Prostate gland (tissue), 2 donors: ENCODE results near the gene ALG12. TPM values are rescaled to one million over a fixed set of nuclear protein-coding genes. Genes with fewer than 3 reads are reported as not detected.

Experiments used
- DNase-seq: peaks from one replicate; pipeline ENCODE4 v3.0.0-alpha.2; 2019; ENCODE audit warnings: low spot score
- H3K27ac ChIP-seq, 2 donors: fragments of 200-600 bp; sonication (generic); 2 replicates each; pipeline ENCODE4 v1.5.1; 2017 to 2019
- H3K27me3 ChIP-seq: fragments of 200-600 bp; sonication (generic); replicated peaks from 2 replicates; pipeline ENCODE4 v1.5.1; 2019; ENCODE audit not compliant: insufficient read depth
- H3K36me3 ChIP-seq, 2 donors: fragments of 200-600 bp; sonication (generic); 1 replicate in 1 of 2; 2 replicates in 1 of 2; pipeline versions ENCODE4 v1.5.1 to v1.8.1; 2017 to 2019
- H3K4me1 ChIP-seq: fragments of 200-600 bp; sonication (generic); replicated peaks from 2 replicates; pipeline ENCODE4 v1.5.1; 2019
- H3K4me3 ChIP-seq, 2 donors: fragments of 200-600 bp; sonication (generic); 2 replicates each; pipeline ENCODE4 v1.5.1; 2017 to 2019
- H3K9me3 ChIP-seq: fragments of 200-600 bp; sonication (generic); 2 replicates; pipeline ENCODE4 v1.5.1; 2017
- POLR2A ChIP-seq: fragments of 450-650 bp; IDR thresholded peaks from one replicate; pipeline ENCODE4 v1.6.1; 2016; ENCODE audit warnings: antibody characterized with exemption, mild to moderate bottlenecking
- POLR2AphosphoS5 ChIP-seq: sonication (generic); formaldehyde crosslinking; IDR thresholded peaks from one replicate; pipeline ENCODE4 v1.6.1; 2017; ENCODE audit warnings: antibody characterized with exemption
- WGBS: methylation state at CpG from one replicate; pipeline ENCODE4 v1.1.5; 2018; 5-methylcytosine and 5-hydroxymethylcytosine counted together
- intact Hi-C: fragments of 100-400 bp; cut with DNase I; formaldehyde crosslinking; loops from one replicate; pipeline ENCODE4 v1.14.2; 2022
- total RNA-seq, 2 donors: library from RNA; depleted of rRNA; stranded (reverse); fragments of >200 nt; gene quantifications; one replicate each; pipeline ENCODE4 v1.1.0, GENCODE V29; 2016
- TF ChIP-seq, protein P1 (sequence below), 4 experiments: fragments of 200-600 bp in 2 of 4; fragments of 450-650 bp in 2 of 4; sonication (generic) in 2 of 4; IDR thresholded peaks; 1 replicate in 3 of 4; 2 replicates in 1 of 4; pipeline ENCODE4 v1.5.1; 2016 to 2019; ENCODE audit warnings: antibody characterized with exemption in 4 of 4, mild to moderate bottlenecking in 2 of 4, moderate library complexity in 2 of 4

ALG12 gene
- total RNA-seq, 2 donors from 2014 or later: 26.1 to 33.6 TPM

DNA sequence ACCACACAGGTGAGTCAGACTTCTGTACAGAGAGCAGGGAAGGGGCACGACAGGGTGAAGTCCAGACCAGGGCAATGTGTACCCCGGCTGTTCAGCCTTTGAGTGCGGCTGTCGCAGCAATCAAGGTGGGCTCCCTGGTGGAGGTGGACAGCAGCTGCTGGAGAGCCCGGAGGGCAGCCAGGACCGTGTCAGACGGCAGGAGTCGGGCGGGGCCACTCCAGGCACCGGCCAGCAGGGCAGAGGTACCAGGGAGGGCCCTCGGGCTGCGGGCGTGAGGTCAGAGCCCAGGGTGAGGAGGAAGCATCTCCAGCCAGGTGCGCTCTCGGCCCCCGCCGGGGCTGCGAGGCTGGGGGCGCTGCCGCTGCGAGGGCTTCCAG is 41.5 kb upstream of the ALG12 start:
- Histone ChIP-seq H3K4me3 (peak overlapping the region; percentile 69 to 83), H3K27me3 (no peaks in the 10 kb centered on the region), H3K27ac (peak overlapping the region; percentile 92 to 99), H3K4me1 (peaks cover 26% of the 10 kb centered on the region), H3K9me3 (no peaks in the 10 kb centered on the region), H3K36me3 (peaks cover 7 to 16% of the 10 kb centered on the region in 2 donors)
- intact Hi-C loops: loop anchor here (2.0 kb wide), 1 partner anchor 23 kb away; no protein-coding TSS in a partner anchor
- 22% methylated on average over 10 of the region's 21 CpGs for WGBS
- TF ChIP-seq POLR2A (no peak), POLR2AphosphoS5 (no peak)
- TF ChIP-seq, protein P1, sequence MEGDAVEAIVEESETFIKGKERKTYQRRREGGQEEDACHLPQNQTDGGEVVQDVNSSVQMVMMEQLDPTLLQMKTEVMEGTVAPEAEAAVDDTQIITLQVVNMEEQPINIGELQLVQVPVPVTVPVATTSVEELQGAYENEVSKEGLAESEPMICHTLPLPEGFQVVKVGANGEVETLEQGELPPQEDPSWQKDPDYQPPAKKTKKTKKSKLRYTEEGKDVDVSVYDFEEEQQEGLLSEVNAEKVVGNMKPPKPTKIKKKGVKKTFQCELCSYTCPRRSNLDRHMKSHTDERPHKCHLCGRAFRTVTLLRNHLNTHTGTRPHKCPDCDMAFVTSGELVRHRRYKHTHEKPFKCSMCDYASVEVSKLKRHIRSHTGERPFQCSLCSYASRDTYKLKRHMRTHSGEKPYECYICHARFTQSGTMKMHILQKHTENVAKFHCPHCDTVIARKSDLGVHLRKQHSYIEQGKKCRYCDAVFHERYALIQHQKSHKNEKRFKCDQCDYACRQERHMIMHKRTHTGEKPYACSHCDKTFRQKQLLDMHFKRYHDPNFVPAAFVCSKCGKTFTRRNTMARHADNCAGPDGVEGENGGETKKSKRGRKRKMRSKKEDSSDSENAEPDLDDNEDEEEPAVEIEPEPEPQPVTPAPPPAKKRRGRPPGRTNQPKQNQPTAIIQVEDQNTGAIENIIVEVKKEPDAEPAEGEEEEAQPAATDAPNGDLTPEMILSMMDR (IDR thresholded peaks at IDR 0.05): peak in 2 of 4 experiments; percentile 25 to 29
- DNase-seq: peak; percentile 30

DNA sequence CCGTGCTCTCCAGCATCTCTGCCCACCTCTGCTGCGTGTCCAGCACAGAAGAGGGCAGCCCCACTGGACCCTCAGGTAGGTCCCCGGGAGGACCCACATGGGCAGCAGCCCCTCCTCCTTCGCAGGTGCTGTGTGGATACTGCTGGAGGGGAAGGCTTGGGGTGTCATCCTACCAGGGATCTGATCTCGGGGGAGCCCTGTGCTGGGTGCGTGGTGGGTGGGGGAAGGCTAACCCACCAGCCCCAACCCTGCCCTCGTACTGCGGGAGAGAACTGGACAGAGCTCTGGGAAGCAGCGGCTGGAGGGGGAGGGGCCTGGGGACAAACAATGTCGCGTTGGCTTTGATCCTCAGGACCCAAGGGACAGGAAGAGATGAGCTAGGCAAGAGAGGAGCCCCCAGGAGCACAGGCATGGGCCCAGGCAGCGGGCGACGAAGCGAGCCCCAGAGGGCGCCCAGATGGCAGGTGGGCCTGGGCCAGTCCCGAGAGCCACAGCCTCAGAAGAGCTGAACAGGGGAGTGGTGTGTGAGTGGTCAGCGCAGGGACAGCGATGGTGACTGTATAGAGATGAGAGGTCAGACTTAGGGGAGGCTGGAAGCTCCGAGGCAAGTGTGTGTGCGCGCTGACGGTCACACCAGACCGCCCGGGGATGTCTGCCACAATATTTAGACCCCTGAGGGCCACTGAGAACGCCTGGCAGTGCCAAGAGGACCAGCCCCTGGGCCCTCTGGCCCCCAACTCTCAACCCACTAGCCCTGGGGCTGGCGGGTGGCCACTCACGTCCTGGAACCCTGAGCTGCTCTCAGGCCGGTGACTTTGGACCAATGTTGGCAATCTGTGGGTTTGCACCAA is 40.9 kb upstream of the ALG12 start:
- peaks cover 32% of the 10 kb centered on the region for H3K4me1 ChIP-seq
- no peak for TF ChIP-seq POLR2AphosphoS5
- no peak for DNase-seq
- WGBS: 83% methylated on average over 28 of the region's 29 CpGs
- intact Hi-C loops: loop anchor here (2.0 kb wide), 1 partner anchor 22 kb away; no protein-coding TSS in a partner anchor
- H3K27me3 ChIP-seq: no peaks in the 10 kb centered on the region
- peaks cover 7 to 16% of the 10 kb centered on the region in 2 donors for H3K36me3 ChIP-seq
- peak overlapping the region; percentile 92 to 99 for H3K27ac ChIP-seq
- H3K4me3 ChIP-seq: peak overlapping the region; percentile 69 to 83
- H3K9me3 ChIP-seq: no peaks in the 10 kb centered on the region

DNA sequence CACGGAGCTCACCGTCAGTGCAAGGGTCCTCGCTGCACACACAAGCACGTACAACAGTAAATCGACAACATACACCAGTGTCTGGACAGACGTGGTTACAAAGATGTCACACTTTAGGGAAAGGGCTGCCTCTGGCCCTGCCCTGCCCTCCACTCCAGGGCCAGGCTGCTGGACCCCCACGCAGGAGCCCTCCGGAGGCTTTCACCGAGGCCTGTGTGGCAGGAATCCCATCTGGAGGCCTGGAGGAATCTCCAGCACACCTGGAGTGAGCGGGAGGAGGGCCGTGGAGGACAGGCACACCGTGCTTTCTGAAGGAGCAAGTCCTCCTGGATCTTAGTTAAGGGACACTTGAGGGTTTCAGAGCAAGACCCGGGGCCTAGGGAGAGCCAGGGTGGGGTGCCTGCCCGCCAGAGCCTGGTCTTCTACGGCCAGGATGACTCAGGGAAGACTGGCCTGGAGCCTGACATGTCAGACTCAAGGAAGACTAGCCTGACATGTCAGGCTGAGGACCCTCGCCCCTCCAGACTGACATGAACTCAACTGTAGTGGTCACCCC is 40.2 kb upstream of the ALG12 start:
- no peak overlapping the region for H3K4me3 ChIP-seq
- 87% methylated on average over 16 of the region's 16 CpGs for WGBS
- no peak overlapping the region for H3K27ac ChIP-seq
- H3K36me3 ChIP-seq: peaks cover 5 to 15% of the 10 kb centered on the region in 2 donors
- DNase-seq: no peak
- no peaks in the 10 kb centered on the region for H3K27me3 ChIP-seq
- no peaks in the 10 kb centered on the region for H3K9me3 ChIP-seq
- intact Hi-C loops: loop anchor here (2.0 kb wide), 1 partner anchor 22 kb away; no protein-coding TSS in a partner anchor
- no peak for TF ChIP-seq POLR2AphosphoS5
- no peak for TF ChIP-seq POLR2A
- TF ChIP-seq, protein P1 (IDR thresholded peaks at IDR 0.05): no peak
- H3K4me1 ChIP-seq: peaks cover 32% of the 10 kb centered on the region

DNA sequence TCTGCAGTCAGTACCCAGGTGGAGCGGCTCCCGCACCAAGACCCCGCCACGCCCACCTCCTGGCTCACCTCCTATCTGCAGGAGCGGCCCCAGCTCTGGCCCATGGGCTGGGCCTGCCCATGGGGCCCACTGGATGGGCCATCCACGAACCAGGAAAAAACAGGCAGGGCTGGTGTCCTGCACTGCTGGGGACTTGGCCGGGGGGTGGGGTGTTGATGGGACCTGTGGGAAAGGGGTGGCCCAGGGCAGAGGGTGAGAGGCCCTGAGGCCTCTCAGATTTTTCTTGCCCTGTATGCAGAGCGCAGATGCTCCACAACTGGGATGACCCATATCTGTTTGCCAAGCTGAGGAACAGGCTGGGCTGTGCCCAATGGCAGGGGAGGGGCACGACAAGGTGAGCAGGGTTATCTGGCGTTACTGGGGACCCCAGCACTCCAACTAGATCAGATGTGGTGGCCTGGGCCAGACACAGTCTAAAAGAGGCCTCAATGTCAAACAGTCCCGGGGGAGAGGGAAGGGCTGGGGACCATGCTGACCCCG is 39.7 kb upstream of the ALG12 start:
- intact Hi-C loops: loop anchor here (2.0 kb wide), 1 partner anchor 21 kb away; no protein-coding TSS in a partner anchor

More for the DNA sequence above, 39.7 kb upstream of the ALG12 start:
- TF ChIP-seq POLR2A (no peak), POLR2AphosphoS5 (no peak)
- TF ChIP-seq, protein P1 (IDR thresholded peaks at IDR 0.05): no peak
- Histone ChIP-seq H3K4me1 (peaks cover 34% of the 10 kb centered on the region), H3K36me3 (peaks cover 0 to 9% of the 10 kb centered on the region in 2 donors), H3K9me3 (no peaks in the 10 kb centered on the region), H3K27ac (no peak overlapping the region), H3K27me3 (no peaks in the 10 kb centered on the region), H3K4me3 (no peak overlapping the region)
- 91% methylated on average over 7 of the region's 12 CpGs for WGBS
- no peak for DNase-seq
